Measurements from ENCODE around the gene NAV3. TPM values are rescaled to one million over a fixed set of nuclear protein-coding genes. Genes with fewer than 3 reads are reported as not detected.
A peak's percentile ranks its signal among the peaks of the same experiment; 100 is the strongest.
"Not testable (repeated sequence)": the region's sequence is repeated elsewhere in the genome, so short reads cannot be mapped to it uniquely, and the experiment has no call there.

Gene NAV3
- total RNA-seq, 1 donor from 2014 or later, result 5.0 TPM

DNA sequence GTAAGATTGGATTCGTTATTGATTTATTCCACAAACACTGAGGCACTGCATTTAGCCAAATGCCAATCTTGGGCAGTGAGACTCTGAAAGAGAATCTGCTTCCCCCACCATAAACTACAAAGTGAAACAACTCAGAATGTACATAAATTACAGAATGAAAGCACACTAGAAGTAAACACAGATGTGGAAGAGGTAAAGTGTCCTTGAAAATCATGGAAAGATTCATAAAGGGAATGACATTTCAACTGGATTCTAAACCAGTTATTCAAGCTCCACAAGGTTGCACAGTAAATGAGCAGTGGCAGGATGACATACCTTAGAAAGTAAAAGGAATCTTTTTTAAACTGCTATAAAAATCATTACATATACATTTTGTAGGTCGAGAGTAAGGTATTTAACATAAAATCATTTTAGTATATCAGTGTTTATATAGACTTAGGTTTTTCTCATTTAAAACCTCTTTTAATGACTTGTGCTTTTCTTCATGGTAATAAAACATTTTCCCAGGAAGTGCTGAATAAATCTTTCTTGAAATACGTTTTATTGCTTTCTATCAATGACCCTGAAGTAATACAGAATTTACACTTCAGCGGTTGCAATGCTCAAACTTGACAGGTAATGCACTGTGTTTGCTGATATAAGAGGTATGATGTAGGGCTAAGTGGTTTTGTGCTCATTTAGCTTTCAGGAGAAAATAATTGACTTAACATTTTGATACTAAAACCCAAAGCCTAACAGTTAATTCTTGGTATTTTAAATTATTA, 270.6 kb downstream of the NAV3 start:
- no peaks in the 10 kb centered on the region for H3K4me1 Mint-ChIP-seq

GRCh38 chr12:78101946-78102635, 271.4 kb downstream of the NAV3 start:
- no peak for DNase-seq (ENCODE audit: low read depth, low spot score)
- H3K27me3 Mint-ChIP-seq (ENCODE audit: low read depth), result no peaks in the 10 kb centered on the region
- no peak overlapping the region for H3K4me3 Mint-ChIP-seq
- H3K4me1 Mint-ChIP-seq, result no peaks in the 10 kb centered on the region
- no peak overlapping the region for H3K27ac Mint-ChIP-seq (ENCODE audit: unreplicated experiment)
- no peaks in the 10 kb centered on the region for H3K9me3 Mint-ChIP-seq
- no peaks in the 10 kb centered on the region for H3K36me3 Mint-ChIP-seq (ENCODE audit: low read depth)
- TF ChIP-seq CTCF (conservative IDR thresholded peaks at IDR 0.05), result peak; percentile 18

More for the DNA sequence above, 270.6 kb downstream of the NAV3 start:
- Mint-ChIP-seq H3K36me3 (ENCODE audit: low read depth) (no peaks in the 10 kb centered on the region), H3K9me3 (no peaks in the 10 kb centered on the region), H3K4me3 (no peak overlapping the region), H3K27me3 (ENCODE audit: low read depth) (no peaks in the 10 kb centered on the region), H3K27ac (ENCODE audit: unreplicated experiment) (no peak overlapping the region)
- no peak for TF ChIP-seq CTCF (conservative IDR thresholded peaks at IDR 0.05)
- DNase-seq (ENCODE audit: low read depth, low spot score), result no peak

GRCh38 chr12:78102801-78103200, 272.1 kb downstream of the NAV3 start:
- not testable (repeated sequence) for H3K4me1 Mint-ChIP-seq; H3K27me3 Mint-ChIP-seq (ENCODE audit: low read depth); DNase-seq (ENCODE audit: low read depth, low spot score); H3K36me3 Mint-ChIP-seq (ENCODE audit: low read depth); H3K4me3 Mint-ChIP-seq; H3K9me3 Mint-ChIP-seq
- H3K27ac Mint-ChIP-seq (ENCODE audit: unreplicated experiment), result peak overlapping the region; percentile 8

GRCh38 chr12:78115889-78116288, 285.2 kb downstream of the NAV3 start:
- H3K9me3 Mint-ChIP-seq, result peaks cover 17% of the 10 kb centered on the region
- no peak for DNase-seq (ENCODE audit: low read depth, low spot score)
- peaks cover 11% of the 10 kb centered on the region for H3K36me3 Mint-ChIP-seq (ENCODE audit: low read depth)
- H3K4me1 Mint-ChIP-seq, result peaks cover under 1% of the 10 kb centered on the region
- H3K27ac Mint-ChIP-seq (ENCODE audit: unreplicated experiment), result no peak overlapping the region
- TF ChIP-seq CTCF (conservative IDR thresholded peaks at IDR 0.05), result no peak
- H3K4me3 Mint-ChIP-seq, result no peak overlapping the region
- no peaks in the 10 kb centered on the region for H3K27me3 Mint-ChIP-seq (ENCODE audit: low read depth)

- Mint-ChIP-seq H3K9me3 (peaks cover 9% of the 10 kb centered on the region), H3K27me3 (ENCODE audit: low read depth) (no peaks in the 10 kb centered on the region), H3K4me3 (no peak overlapping the region), H3K4me1 (peaks cover 10% of the 10 kb centered on the region), H3K27ac (ENCODE audit: unreplicated experiment) (no peak overlapping the region), H3K36me3 (ENCODE audit: low read depth) (peaks cover 8% of the 10 kb centered on the region)
- TF ChIP-seq CTCF (conservative IDR thresholded peaks at IDR 0.05), result no peak
- no peak for DNase-seq (ENCODE audit: low read depth, low spot score)
These were observed 287.3 kb downstream of the NAV3 start for GRCh38 chr12:78118036-78118435.

- no peak overlapping the region for H3K27ac Mint-ChIP-seq (ENCODE audit: unreplicated experiment)
- no peak overlapping the region for H3K4me3 Mint-ChIP-seq
- peaks cover 9% of the 10 kb centered on the region for H3K9me3 Mint-ChIP-seq
- no peak for TF ChIP-seq CTCF (conservative IDR thresholded peaks at IDR 0.05)
- H3K27me3 Mint-ChIP-seq (ENCODE audit: low read depth), result no peaks in the 10 kb centered on the region
- H3K36me3 Mint-ChIP-seq (ENCODE audit: low read depth), result peaks cover 8% of the 10 kb centered on the region
- H3K4me1 Mint-ChIP-seq, result peaks cover 10% of the 10 kb centered on the region
- no peak for DNase-seq (ENCODE audit: low read depth, low spot score)
These were observed 287.8 kb downstream of the NAV3 start for GRCh38 chr12:78118486-78118885.

Measured in neural crest cell (in vitro differentiated cells).